GOT3 (cell line): ENCODE results near the gene PRICKLE2.

ENCODE experiments used
- DNase-seq: peaks from one replicate; lab custom pipeline; 2025; ENCODE audit warnings: mixed read lengths; lab: John Stamatoyannopoulos, UW

Gene PRICKLE2

GRCh38 chr3:64190517-64191515, 34.5 kb downstream of the PRICKLE2 start:
- DNase-seq = no peak

- DNase-seq = no peak
These were observed 36.3 kb downstream of the PRICKLE2 start for GRCh38 chr3:64188810-64189560.

- DNase-seq = peak; percentile 5
These were observed 38.0 kb downstream of the PRICKLE2 start for GRCh38 chr3:64187065-64187959.

- no peak for DNase-seq
These were observed 38.6 kb downstream of the PRICKLE2 start for GRCh38 chr3:64186667-64187064.

- DNase-seq = no peak
These were observed 39.8 kb downstream of the PRICKLE2 start for GRCh38 chr3:64185436-64185835.

- no peak for DNase-seq
These were observed 40.6 kb downstream of the PRICKLE2 start for GRCh38 chr3:64184621-64185020.

GRCh38 chr3:64179860-64180259, 45.4 kb downstream of the PRICKLE2 start:
- no peak for DNase-seq

GRCh38 chr3:64179249-64179648, 46.0 kb downstream of the PRICKLE2 start:
- DNase-seq = no peak

GRCh38 chr3:64178419-64178818, 46.8 kb downstream of the PRICKLE2 start:
- DNase-seq = no peak

GRCh38 chr3:64176461-64176996, 48.7 kb downstream of the PRICKLE2 start:
- DNase-seq = no peak

GRCh38 chr3:64174328-64174727, 50.9 kb downstream of the PRICKLE2 start:
- no peak for DNase-seq

- DNase-seq = no peak
These were observed 51.7 kb downstream of the PRICKLE2 start for GRCh38 chr3:64173563-64173962.

GRCh38 chr3:64170270-64170669, 55.0 kb downstream of the PRICKLE2 start:
- DNase-seq = no peak

- no peak for DNase-seq
These were observed 57.4 kb downstream of the PRICKLE2 start for GRCh38 chr3:64167868-64168267.

GRCh38 chr3:64167351-64167750, 57.9 kb downstream of the PRICKLE2 start:
- DNase-seq = no peak

- no peak for DNase-seq
These were observed 58.6 kb downstream of the PRICKLE2 start for GRCh38 chr3:64166584-64167162.

GRCh38 chr3:64164349-64164748, 60.9 kb downstream of the PRICKLE2 start:
- no peak for DNase-seq

- DNase-seq = no peak
These were observed 61.5 kb downstream of the PRICKLE2 start for GRCh38 chr3:64163755-64164148.

GRCh38 chr3:64163019-64163754, 62.1 kb downstream of the PRICKLE2 start:
- DNase-seq = no peak

- no peak for DNase-seq
These were observed 63.7 kb downstream of the PRICKLE2 start for GRCh38 chr3:64161481-64161952.
